ENCODE results near the gene PEA15. TPM values are rescaled to one million over a fixed set of nuclear protein-coding genes. Genes with fewer than 3 reads are reported as not detected.

Gene PEA15
- total RNA-seq, 2 experiments from 2014 or later, result 9.4 to 10.3 TPM

DNA sequence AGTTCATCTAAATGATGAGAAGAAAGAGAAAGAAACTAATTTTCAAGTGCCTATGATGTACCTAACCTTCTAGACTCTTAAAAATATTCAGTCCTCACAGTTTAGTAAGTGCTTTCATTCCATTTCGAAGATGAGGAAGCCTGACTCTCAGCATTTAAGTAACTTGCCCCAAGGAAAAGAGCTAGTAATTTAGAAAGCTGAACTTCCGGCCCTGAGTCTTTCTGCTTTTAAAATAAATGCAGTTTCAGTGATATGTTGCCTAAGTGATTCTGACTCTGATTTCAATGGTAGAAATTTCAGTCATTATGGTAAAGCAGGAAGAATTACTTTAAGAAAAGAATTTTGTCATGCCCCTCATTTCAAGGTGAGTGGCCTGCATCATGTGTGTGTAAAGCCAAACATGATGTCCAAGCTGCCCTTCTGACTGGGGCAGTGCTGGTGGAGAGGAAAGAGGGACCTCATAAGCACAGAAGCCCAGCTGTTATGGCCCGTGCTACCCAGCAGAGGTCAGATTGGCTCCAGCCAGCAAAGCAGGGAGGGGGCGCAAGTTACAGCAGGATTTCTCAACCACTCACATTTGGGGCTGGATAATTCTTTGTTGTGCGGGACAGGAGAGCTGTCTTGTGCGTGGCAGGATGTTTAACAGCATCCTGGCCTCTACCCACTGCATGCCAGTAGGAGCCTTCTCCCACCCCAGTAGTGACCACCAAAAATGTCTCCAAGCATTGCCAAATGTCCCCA, 43.0 kb upstream of the PEA15 start:
- Mint-ChIP-seq H3K27me3 (peaks cover 18% of the 10 kb centered on the region), H3K9me3 (no peaks in the 10 kb centered on the region), H3K4me3 (no peak overlapping the region), H3K27ac (no peak overlapping the region), H3K4me1 (ENCODE audit: low read depth) (no peaks in the 10 kb centered on the region), H3K36me3 (ENCODE audit: low read depth) (no peaks in the 10 kb centered on the region)
- no peaks in the 10 kb centered on the region for H3K27me3 ChIP-seq (ENCODE audit: control insufficient read depth in 1 of 2, insufficient read depth in 2 of 2, low read length in 2 of 2)
- no peaks in the 10 kb centered on the region for H3K4me1 ChIP-seq (ENCODE audit: insufficient read depth, low read length)
- no peaks in the 10 kb centered on the region for H3K9me3 ChIP-seq (ENCODE audit: control insufficient read depth in 1 of 2, insufficient read depth in 1 of 2, low read length in 2 of 2)
- ATAC-seq (ENCODE audit: poor library complexity) (no peak), DNase-seq (no peak)
- CTCF ChIA-PET, result no interaction called here
- H3K36me3 ChIP-seq (ENCODE audit: insufficient read depth, low read length), result no peaks in the 10 kb centered on the region
- no peak overlapping the region for H3K4me3 ChIP-seq (ENCODE audit: low read length)
- H3K27ac ChIP-seq (ENCODE audit: low read depth in 1 of 2, low read length in 2 of 2), result no peak overlapping the region
- intact Hi-C loops (cut with DNase I, micrococcal nuclease), result no loop called here
- POLR2A ChIA-PET, result no interaction called here
- TF ChIP-seq, protein P1, sequence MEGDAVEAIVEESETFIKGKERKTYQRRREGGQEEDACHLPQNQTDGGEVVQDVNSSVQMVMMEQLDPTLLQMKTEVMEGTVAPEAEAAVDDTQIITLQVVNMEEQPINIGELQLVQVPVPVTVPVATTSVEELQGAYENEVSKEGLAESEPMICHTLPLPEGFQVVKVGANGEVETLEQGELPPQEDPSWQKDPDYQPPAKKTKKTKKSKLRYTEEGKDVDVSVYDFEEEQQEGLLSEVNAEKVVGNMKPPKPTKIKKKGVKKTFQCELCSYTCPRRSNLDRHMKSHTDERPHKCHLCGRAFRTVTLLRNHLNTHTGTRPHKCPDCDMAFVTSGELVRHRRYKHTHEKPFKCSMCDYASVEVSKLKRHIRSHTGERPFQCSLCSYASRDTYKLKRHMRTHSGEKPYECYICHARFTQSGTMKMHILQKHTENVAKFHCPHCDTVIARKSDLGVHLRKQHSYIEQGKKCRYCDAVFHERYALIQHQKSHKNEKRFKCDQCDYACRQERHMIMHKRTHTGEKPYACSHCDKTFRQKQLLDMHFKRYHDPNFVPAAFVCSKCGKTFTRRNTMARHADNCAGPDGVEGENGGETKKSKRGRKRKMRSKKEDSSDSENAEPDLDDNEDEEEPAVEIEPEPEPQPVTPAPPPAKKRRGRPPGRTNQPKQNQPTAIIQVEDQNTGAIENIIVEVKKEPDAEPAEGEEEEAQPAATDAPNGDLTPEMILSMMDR (IDR thresholded peaks at IDR 0.05), result no peak

DNA sequence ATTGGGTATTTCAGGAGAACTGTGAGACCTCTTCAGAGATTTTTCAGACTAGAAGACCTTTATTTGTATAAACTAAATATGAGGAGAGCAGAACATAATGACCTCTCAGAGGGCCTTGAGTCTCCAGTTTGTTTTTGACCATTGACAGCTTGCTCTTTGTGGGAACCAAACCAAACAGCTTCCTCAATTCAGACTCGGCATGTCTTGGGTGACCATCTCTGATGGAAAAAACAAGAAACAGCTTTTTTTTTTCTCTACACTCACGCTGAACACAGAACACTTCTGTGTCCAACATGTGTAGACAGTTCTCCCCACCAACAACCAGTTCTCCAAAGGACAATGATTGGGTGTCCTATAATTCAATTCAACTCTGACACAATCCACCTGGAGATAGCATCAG, 42.3 kb upstream of the PEA15 start:
- Mint-ChIP-seq H3K36me3 (ENCODE audit: low read depth) (no peaks in the 10 kb centered on the region), H3K9me3 (no peaks in the 10 kb centered on the region), H3K4me1 (ENCODE audit: low read depth) (no peaks in the 10 kb centered on the region), H3K27ac (no peak overlapping the region), H3K27me3 (peaks cover 22% of the 10 kb centered on the region), H3K4me3 (no peak overlapping the region)
- no peaks in the 10 kb centered on the region for H3K36me3 ChIP-seq (ENCODE audit: insufficient read depth, low read length)
- no peak for DNase-seq
- intact Hi-C loops (cut with DNase I, micrococcal nuclease), result no loop called here
- ChIA-PET POLR2A (no interaction called here), CTCF (no interaction called here)
- no peaks in the 10 kb centered on the region for H3K9me3 ChIP-seq (ENCODE audit: control insufficient read depth in 1 of 2, insufficient read depth in 1 of 2, low read length in 2 of 2)
- H3K27ac ChIP-seq (ENCODE audit: low read depth in 1 of 2, low read length in 2 of 2), result no peak overlapping the region
- H3K27me3 ChIP-seq (ENCODE audit: control insufficient read depth in 1 of 2, insufficient read depth in 2 of 2, low read length in 2 of 2), result no peaks in the 10 kb centered on the region
- H3K4me3 ChIP-seq (ENCODE audit: low read length), result no peak overlapping the region
- TF ChIP-seq, protein P1 (IDR thresholded peaks at IDR 0.05), result no peak
- ATAC-seq (ENCODE audit: poor library complexity), result no peak
- H3K4me1 ChIP-seq (ENCODE audit: insufficient read depth, low read length), result no peaks in the 10 kb centered on the region

DNA sequence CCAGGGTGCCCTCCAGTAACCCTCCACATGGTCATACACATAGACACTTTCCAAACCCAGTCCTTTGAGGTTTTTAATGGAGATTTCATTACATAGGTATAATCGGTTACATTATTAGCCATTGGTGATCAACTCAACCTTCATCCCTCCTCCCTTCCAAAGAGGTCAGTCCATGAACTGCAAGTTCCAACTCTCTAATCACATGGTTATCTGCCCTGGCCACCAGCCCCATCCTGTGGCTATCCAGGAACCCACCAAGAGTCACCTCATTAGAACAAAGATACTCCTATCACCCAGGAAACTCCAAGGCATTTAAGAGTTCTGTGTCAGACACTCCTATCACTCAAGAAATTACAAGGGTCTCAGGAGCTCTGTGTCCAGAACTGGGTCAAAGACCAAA, 41.6 kb upstream of the PEA15 start:
- Histone ChIP-seq H3K36me3 (ENCODE audit: insufficient read depth, low read length) (no peaks in the 10 kb centered on the region), H3K9me3 (ENCODE audit: control insufficient read depth in 1 of 2, insufficient read depth in 1 of 2, low read length in 2 of 2) (no peaks in the 10 kb centered on the region), H3K4me3 (ENCODE audit: low read length) (no peak overlapping the region), H3K27ac (ENCODE audit: low read depth in 1 of 2, low read length in 2 of 2) (no peak overlapping the region), H3K4me1 (ENCODE audit: insufficient read depth, low read length) (no peaks in the 10 kb centered on the region), H3K27me3 (ENCODE audit: control insufficient read depth in 1 of 2, insufficient read depth in 2 of 2, low read length in 2 of 2) (no peaks in the 10 kb centered on the region)
- TF ChIP-seq, protein P1 (IDR thresholded peaks at IDR 0.05), result no peak
- DNase-seq, result no peak
- Mint-ChIP-seq H3K4me3 (no peak overlapping the region), H3K9me3 (no peaks in the 10 kb centered on the region), H3K36me3 (ENCODE audit: low read depth) (no peaks in the 10 kb centered on the region), H3K27ac (no peak overlapping the region), H3K27me3 (peaks cover 23% of the 10 kb centered on the region), H3K4me1 (ENCODE audit: low read depth) (no peaks in the 10 kb centered on the region)
- intact Hi-C loops (cut with DNase I, micrococcal nuclease), result no loop called here
- CTCF ChIA-PET, result no interaction called here
- POLR2A ChIA-PET, result no interaction called here
- ATAC-seq (ENCODE audit: poor library complexity), result no peak

Data from CD4-positive, alpha-beta T cell (primary cell).